Activated T-cell treated with anti-CD3 and anti-CD28 coated beads, Interleukin-2, amount 50 U/mL, for 24 hours (primary cell): Measurements from ENCODE around the gene TEKT1.
"Not testable (repeated sequence)": the region's sequence is repeated elsewhere in the genome, so short reads cannot be mapped to it uniquely, and the experiment has no call there.

Experiments used
- DNase-seq: peaks from one replicate; pipeline ENCODE4 v3.0.0-alpha.2; 2020
- H3K27ac Mint-ChIP-seq: 2 replicates; pipeline ENCODE4 v1.8.0; 2020; ENCODE audit warnings: mild to moderate bottlenecking, mixed read lengths
- H3K27me3 Mint-ChIP-seq: 2 replicates; pipeline ENCODE4 v1.8.0; 2020; ENCODE audit warnings: mixed read lengths
- H3K36me3 Mint-ChIP-seq: 2 replicates; pipeline ENCODE4 v1.8.0; 2020; ENCODE audit warnings: low read depth, mixed read lengths
- H3K4me1 Mint-ChIP-seq: 2 replicates; pipeline ENCODE4 v1.8.0; 2020; ENCODE audit warnings: low read depth, mixed read lengths
- H3K4me3 Mint-ChIP-seq: 2 replicates; pipeline ENCODE4 v1.8.0; 2020; ENCODE audit warnings: mild to moderate bottlenecking, moderate library complexity, mixed read lengths
- H3K9me3 Mint-ChIP-seq: 2 replicates; pipeline ENCODE4 v1.8.0; 2020; ENCODE audit warnings: mixed read lengths

Gene TEKT1

GRCh38 chr17:6846138-6846537, 14.6 kb upstream of the TEKT1 start:
- not testable (repeated sequence) for H3K4me1 Mint-ChIP-seq, H3K27ac Mint-ChIP-seq, H3K4me3 Mint-ChIP-seq, H3K9me3 Mint-ChIP-seq, DNase-seq, H3K36me3 Mint-ChIP-seq
- peaks cover 37% of the 10 kb centered on the region for H3K27me3 Mint-ChIP-seq

- H3K27me3 Mint-ChIP-seq: peaks cover 45% of the 10 kb centered on the region
- not testable (repeated sequence) for DNase-seq, H3K36me3 Mint-ChIP-seq, H3K4me3 Mint-ChIP-seq, H3K9me3 Mint-ChIP-seq, H3K4me1 Mint-ChIP-seq, H3K27ac Mint-ChIP-seq
Observed at GRCh38 chr17:6844406-6844805, 12.9 kb upstream of the TEKT1 start.

DNA sequence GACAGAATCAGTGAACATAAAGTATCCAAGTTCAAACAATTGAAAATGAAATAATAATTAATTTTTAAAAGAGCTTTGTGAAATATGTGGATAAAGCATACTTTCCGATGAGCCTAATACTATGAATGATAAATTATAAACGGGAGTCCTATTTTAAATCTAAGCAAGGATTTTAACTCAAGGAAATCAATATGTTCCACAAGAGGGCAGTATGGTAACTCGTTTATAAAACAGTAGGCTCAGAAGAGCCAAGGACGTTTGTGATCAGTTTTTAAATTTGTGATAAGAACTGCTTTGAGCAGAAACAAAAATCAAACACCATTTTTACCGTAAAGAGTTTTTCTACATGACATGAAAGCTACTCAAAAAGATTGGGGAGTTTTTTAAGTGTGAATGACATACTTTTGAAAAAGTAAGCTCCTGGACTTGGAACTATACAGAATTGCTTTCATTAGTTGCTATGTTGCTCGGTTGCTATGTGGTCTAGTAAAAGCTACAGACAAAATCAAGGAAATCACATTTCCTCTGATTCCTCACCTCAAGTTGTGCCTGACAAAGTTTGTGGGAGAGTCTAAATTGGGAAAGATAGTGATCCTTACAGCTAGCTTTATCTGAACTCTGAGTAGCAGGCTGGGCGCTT, 11.8 kb upstream of the TEKT1 start:
- Mint-ChIP-seq H3K27ac (no peak overlapping the region), H3K4me3 (no peak overlapping the region), H3K9me3 (no peaks in the 10 kb centered on the region), H3K36me3 (no peaks in the 10 kb centered on the region), H3K27me3 (peaks cover 48% of the 10 kb centered on the region), H3K4me1 (peaks cover 6% of the 10 kb centered on the region)
- no peak for DNase-seq

DNA sequence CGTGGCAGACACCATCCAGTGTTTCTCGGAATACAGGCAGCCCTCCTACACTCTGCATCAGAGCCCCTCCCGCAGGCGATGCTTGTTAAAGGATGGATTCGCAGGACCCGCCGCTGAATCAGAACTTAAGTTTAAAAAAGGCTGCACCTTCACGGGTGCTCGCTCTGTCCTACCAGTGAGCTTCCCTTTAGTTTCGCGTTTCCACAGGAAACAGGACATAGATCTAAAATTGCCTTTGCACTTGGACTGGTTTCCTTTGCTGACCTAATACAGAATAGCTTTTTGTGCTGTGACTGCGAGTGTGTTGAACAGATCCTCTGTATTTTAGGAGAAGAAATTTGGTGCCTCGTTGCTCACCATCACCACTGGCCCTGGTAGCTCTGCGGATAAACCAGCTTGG, 10.2 kb upstream of the TEKT1 start:
- H3K27me3 Mint-ChIP-seq: peaks cover 52% of the 10 kb centered on the region
- H3K4me1 Mint-ChIP-seq, H3K4me3 Mint-ChIP-seq, H3K27ac Mint-ChIP-seq, H3K36me3 Mint-ChIP-seq, DNase-seq, H3K9me3 Mint-ChIP-seq: not testable (repeated sequence)

GRCh38 chr17:6830383-6830986, 1.0 kb downstream of the TEKT1 start:
- Mint-ChIP-seq H3K27me3 (peaks cover 57% of the 10 kb centered on the region), H3K4me1 (peaks cover 13% of the 10 kb centered on the region), H3K4me3 (no peak overlapping the region), H3K9me3 (no peaks in the 10 kb centered on the region), H3K36me3 (no peaks in the 10 kb centered on the region), H3K27ac (no peak overlapping the region)
- no peak for DNase-seq

DNA sequence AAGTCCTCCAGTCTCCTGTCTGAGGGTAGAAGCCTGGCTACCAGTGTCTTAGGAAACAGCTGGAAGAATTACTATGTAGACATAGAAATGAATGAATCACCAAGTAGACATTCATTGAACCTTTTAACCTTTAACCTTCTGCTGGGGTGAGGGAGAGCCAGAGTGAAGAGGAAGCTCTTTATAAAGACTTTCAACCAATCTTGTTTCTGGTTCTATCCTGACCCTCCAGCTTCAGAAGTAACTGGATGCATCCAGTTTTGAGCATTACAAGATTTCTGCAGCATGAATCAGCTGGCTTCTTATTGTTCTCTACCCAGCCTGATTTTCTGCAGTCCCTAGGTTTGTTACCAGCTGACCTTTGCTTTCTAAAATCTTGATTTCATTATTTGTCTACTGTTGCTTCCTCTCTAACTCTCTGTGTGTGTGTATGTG, 8.5 kb downstream of the TEKT1 start:
- no peak overlapping the region for H3K27ac Mint-ChIP-seq
- H3K27me3 Mint-ChIP-seq: peaks cover 21% of the 10 kb centered on the region

DNA sequence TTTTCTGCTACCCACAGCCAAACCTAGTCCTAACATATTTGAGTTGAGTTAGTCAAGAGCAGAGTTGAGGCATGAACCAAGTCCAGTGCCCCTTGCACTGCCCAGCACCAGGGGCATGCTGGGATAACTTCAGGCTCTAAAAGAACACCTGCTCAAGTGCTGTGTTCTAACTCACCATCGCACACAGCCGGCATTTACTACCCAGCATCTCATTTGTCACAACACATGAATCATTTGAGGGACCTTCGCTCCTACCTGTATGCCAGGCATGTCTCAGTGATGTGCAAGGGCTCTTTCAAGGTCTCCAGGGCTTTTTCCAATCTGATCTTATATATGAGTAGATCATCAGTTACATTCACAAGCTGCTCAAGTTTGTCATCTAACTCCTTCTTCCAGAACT, 12.6 kb downstream of the TEKT1 start:
- no peak for DNase-seq
- Mint-ChIP-seq H3K4me1 (no peaks in the 10 kb centered on the region), H3K27me3 (peaks cover 25% of the 10 kb centered on the region), H3K36me3 (no peaks in the 10 kb centered on the region), H3K9me3 (no peaks in the 10 kb centered on the region), H3K4me3 (no peak overlapping the region), H3K27ac (no peak overlapping the region)

More for the DNA sequence above, 8.5 kb downstream of the TEKT1 start:
- Mint-ChIP-seq H3K9me3 (no peaks in the 10 kb centered on the region), H3K4me1 (no peaks in the 10 kb centered on the region), H3K36me3 (no peaks in the 10 kb centered on the region), H3K4me3 (no peak overlapping the region)
- no peak for DNase-seq

- not testable (repeated sequence) for H3K4me1 Mint-ChIP-seq, H3K4me3 Mint-ChIP-seq, DNase-seq
Observed at GRCh38 chr17:6816368-6816767, 15.2 kb downstream of the TEKT1 start.

GRCh38 chr17:6815775-6816174, 15.8 kb downstream of the TEKT1 start:
- Mint-ChIP-seq H3K27me3 (peaks cover 34% of the 10 kb centered on the region), H3K4me3 (no peak overlapping the region), H3K27ac (no peak overlapping the region), H3K4me1 (no peaks in the 10 kb centered on the region), H3K36me3 (no peaks in the 10 kb centered on the region), H3K9me3 (no peaks in the 10 kb centered on the region)
- no peak for DNase-seq

More at GRCh38 chr17:6816368-6816767, 15.2 kb downstream of the TEKT1 start:
- not testable (repeated sequence) for H3K9me3 Mint-ChIP-seq, H3K36me3 Mint-ChIP-seq, H3K27ac Mint-ChIP-seq
- peaks cover 36% of the 10 kb centered on the region for H3K27me3 Mint-ChIP-seq

DNA sequence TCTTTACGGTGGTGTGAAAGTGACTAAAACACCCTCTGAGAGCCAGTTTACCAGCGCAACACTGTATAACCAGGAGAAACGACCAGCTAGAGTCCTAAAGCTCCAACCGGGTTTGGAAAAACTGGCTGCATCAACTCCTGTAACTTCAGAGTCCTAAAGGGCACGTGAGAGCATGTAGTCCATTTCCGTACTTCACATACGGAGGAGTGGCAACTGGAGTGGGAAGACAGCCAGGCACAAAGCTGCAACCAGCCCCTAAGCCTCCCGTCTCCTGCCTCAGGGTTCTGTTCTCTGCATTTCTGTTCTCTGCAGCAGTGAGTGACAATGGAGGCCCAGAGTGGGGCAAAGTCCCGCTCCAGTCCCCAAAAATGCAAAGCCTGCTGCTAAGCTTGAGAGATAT, 19.2 kb downstream of the TEKT1 start:
- H3K4me1 Mint-ChIP-seq: no peaks in the 10 kb centered on the region
- H3K4me3 Mint-ChIP-seq: no peak overlapping the region
- no peak for DNase-seq
- no peaks in the 10 kb centered on the region for H3K9me3 Mint-ChIP-seq
- no peak overlapping the region for H3K27ac Mint-ChIP-seq
- peaks cover 36% of the 10 kb centered on the region for H3K27me3 Mint-ChIP-seq
- no peaks in the 10 kb centered on the region for H3K36me3 Mint-ChIP-seq

GRCh38 chr17:6811510-6811909, 20.0 kb downstream of the TEKT1 start:
- DNase-seq: no peak
- H3K36me3 Mint-ChIP-seq: no peaks in the 10 kb centered on the region
- peaks cover 31% of the 10 kb centered on the region for H3K27me3 Mint-ChIP-seq
- H3K27ac Mint-ChIP-seq: no peak overlapping the region
- no peaks in the 10 kb centered on the region for H3K9me3 Mint-ChIP-seq
- H3K4me3 Mint-ChIP-seq: no peak overlapping the region
- H3K4me1 Mint-ChIP-seq: no peaks in the 10 kb centered on the region

- Mint-ChIP-seq H3K36me3 (no peaks in the 10 kb centered on the region), H3K4me1 (no peaks in the 10 kb centered on the region), H3K27ac (no peak overlapping the region), H3K9me3 (no peaks in the 10 kb centered on the region), H3K27me3 (peaks cover 5% of the 10 kb centered on the region), H3K4me3 (no peak overlapping the region)
- no peak for DNase-seq
Observed at GRCh38 chr17:6800422-6801027, 31.0 kb downstream of the TEKT1 start.

DNA sequence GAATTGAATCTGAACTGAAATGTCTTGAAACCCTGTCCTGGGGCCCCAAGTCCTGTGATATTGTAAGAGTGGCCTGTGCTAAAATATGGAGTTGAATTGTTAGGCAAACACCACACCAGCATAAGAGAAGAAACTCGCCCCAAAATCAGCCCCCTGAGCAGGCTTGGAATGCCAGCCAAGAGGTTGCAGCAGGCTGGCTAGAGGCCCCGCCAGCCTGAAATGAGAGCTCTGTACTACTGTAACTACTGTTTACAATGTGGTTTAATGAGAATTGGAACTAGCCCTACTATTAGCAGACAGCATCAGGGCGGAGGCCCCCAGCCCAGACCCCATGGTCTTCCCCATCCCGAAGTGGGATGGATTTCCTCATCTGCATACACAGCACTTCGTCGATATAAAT, 31.8 kb downstream of the TEKT1 start:
- Mint-ChIP-seq H3K4me1 (no peaks in the 10 kb centered on the region), H3K27me3 (no peaks in the 10 kb centered on the region), H3K4me3 (no peak overlapping the region), H3K9me3 (no peaks in the 10 kb centered on the region), H3K36me3 (no peaks in the 10 kb centered on the region), H3K27ac (no peak overlapping the region)
- no peak for DNase-seq

GRCh38 chr17:6797718-6798351, 33.7 kb downstream of the TEKT1 start:
- no peak for DNase-seq
- Mint-ChIP-seq H3K4me3 (no peak overlapping the region), H3K9me3 (no peaks in the 10 kb centered on the region), H3K27ac (no peak overlapping the region), H3K4me1 (peaks cover 5% of the 10 kb centered on the region), H3K27me3 (peaks cover 6% of the 10 kb centered on the region), H3K36me3 (no peaks in the 10 kb centered on the region)

- H3K9me3 Mint-ChIP-seq: no peaks in the 10 kb centered on the region
- no peak for DNase-seq
- H3K4me1 Mint-ChIP-seq: peaks cover 5% of the 10 kb centered on the region
- peaks cover 12% of the 10 kb centered on the region for H3K27me3 Mint-ChIP-seq
- H3K36me3 Mint-ChIP-seq: no peaks in the 10 kb centered on the region
- no peak overlapping the region for H3K27ac Mint-ChIP-seq
- H3K4me3 Mint-ChIP-seq: no peak overlapping the region
Observed at GRCh38 chr17:6796887-6797490, 34.5 kb downstream of the TEKT1 start.
